ENCODE measurements around the gene IDS.
"Not testable (repeated sequence)": the region's sequence is repeated elsewhere in the genome, so short reads cannot be mapped to it uniquely, and the experiment has no call there.

The IDS gene

DNA sequence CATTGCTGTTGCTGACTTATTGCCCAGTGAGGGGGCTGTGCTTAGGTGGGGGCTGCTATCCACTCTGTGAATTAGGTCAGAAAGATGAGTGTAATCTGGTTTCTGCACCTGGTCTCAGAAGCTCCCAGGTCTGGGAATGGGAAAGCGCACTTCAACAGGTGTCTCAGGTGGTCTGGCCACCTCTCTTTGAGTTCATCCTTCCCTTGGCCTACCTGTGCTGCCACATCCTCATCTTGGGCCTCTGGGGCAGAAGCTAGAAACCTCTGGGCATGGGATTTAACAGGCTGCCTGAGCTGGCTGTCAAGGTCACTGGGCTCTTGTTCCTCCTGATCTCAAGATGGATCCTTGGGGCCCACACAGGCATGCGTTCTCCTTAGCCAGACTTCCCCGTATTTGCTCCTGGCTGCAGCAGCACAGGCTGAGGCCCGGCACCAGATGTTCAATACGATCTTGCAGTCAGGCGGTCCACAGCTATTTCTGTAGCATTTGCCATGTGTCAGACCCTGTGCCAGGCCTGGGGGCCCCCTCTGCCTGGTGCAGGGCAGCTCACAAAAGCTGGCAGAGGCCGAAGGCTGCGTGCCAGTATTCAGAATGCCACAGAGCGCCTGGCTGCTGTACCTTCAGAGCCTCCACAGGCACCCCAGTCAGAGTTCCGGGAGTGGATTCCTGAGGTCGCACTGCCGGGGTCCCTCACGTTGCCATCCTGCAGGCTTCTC, 21.4 kb upstream of the IDS start:
- DNase-seq (ENCODE audit: low spot score): not testable (repeated sequence)

DNA sequence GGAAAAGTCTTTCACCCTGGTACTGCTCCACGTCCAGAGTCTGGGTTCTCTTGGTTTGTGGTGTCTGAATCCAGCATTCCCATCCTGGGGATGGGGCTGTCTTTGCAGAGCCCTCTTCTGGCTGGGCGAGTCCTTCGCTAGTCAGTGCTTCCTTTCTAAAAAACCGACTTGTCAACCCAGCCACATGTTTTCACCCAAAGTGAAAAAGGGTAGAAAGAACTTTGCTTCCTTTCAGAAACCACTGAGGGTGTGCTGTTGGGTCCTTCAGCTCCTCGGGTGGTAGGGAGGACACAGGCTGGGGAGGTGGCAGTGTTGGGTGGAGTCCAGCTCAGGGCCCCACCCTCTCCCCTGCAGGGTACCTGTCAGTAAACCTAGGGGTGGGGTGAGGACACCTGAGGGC, 20.8 kb upstream of the IDS start:
- peak; percentile 70 for DNase-seq (ENCODE audit: low spot score)

DNA sequence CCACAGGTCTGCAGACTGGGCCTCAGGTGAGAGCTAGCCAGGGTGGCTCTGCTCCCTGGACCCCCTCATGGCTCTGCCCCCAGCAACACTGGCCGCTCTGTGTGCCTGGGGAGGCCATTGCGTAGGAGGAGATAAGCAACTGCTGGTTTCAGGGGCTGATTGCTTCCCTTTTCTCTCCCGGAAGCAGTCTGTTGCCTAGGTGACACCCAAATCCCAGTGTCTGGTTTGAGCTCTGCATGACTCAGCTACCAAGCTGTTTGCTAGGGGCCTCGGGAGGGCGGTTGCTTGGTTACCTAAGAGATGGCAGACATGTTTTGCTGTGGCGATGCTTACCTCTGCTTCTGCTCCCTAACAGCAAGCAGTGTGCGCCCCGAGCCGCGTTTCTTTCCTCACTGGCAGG, 20.3 kb upstream of the IDS start:
- peak; percentile 85 for DNase-seq (ENCODE audit: low spot score)

DNA sequence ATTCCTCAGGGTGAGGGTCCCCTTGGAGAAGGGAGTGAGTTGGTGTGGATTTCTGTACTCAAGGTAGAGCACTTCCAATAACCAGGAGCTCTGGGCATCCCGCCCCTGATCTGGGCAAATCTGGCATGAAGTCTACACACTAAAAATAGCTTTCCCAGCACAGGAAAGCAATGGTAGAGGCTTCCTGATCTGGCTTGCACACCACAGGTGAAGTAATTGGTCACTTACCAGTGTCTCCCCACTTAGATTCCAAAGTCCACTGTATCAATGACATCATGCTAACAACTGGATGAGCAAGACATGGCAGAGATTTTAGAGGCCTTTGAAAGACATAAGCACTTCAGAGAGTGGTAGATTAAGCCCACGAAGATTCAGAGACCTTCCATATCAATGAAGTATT, 17.8 kb upstream of the IDS start:
- no peak for DNase-seq (ENCODE audit: low spot score)

DNA sequence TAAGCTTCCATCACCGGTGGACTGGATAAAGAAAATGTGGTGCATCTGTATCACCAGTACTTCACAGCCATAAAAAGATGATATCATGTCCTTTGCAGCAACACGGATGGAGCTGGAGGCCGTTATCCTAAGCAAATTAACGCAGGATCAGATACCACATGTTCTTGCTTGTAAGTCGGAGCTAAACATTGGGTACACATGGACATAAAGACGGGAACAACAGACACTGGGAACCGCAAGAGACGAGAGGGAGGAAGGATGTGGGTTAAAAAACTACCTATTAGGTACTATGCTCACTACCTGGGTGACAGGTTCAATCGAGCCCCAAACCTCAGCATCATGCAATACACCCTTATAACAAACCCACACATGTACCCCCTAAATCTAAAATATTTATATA, 16.3 kb upstream of the IDS start:
- DNase-seq (ENCODE audit: low spot score): peak; percentile 46

DNA sequence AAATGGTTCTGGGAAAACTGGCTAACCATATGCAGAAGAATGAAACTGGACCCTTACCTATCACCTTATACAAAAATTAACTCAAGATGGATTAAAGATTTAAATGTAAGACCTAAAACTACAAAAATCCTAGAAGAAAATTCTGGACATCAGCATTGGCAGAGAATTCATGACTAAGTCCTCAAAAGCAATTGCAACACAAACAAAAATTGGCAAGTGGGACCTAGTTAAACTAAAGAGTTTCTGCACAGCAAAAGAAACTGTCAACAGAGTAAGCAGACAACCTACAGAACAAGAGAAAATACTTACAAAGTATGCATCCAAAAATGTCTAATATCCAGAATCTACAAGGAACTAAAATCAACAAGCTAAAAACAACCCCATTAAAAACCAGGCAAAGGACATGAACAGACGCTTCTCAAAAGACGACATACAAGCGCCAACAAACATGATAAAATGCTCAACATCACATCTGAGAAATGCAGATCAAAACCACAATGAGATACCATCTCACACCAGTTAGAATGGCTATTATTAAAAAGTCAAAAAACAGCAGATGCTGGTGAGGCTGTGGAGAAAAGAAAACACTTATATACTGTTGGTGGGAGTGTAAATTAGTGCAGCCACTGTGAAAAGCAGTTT, 15.7 kb upstream of the IDS start:
- DNase-seq (ENCODE audit: low spot score): peak; percentile 28

DNA sequence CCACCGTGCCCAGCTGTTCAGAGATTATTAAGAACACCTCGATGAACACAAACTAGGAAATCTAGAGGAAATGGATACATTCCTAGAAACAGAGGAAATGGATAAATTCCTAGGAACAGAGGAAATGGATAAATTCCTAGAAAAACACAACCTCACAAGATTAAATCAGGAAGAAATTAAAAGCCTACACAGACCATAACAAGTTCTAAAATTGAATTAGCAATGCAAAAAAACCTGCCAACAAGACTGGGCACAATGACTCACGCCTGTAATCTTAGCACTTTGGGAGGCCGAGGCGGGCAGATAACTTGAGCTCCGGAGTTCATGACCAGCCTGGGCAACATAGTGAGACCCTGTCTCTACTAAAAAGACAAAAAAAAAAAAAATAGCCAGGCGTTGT, 13.1 kb upstream of the IDS start:
- DNase-seq (ENCODE audit: low spot score): no peak

DNA sequence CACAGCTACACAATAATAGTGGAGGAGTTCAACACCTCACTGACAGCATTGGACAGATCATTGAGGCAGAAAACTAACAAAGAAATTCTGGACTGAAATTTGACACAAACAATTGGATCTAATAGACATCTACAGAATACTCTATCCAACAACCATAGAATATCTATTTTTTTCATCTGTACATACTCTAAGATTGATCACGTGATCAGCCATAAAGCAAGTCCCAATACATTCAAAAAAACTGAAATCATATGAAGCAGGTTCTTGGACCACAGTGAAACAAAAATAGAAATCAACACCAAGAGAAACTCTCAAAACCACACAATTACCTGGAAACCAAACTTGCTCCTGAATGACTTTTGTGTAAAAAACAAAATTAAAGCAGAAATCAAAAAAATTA, 12.2 kb upstream of the IDS start:
- DNase-seq (ENCODE audit: low spot score): no peak

DNA sequence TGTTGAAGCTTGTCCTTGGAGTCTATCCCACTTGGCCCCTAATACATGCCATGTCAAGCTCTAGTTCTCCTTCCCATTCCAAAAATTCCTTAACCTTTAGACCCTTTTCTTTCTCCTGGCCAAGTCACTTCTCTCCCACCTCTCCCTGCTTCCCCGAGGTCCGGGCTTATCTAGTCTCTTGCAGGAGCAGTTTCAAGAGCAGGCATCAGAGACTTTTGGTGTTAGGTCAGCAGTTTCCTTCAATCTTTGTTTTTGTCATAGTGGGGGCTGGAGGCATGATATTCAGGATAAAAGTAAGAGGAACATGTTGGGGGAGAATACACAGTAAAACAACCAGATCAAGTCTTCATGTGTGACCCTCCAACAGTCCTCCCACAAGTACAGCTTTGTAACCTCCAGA, 11.5 kb upstream of the IDS start:
- no peak for DNase-seq (ENCODE audit: low spot score)

DNA sequence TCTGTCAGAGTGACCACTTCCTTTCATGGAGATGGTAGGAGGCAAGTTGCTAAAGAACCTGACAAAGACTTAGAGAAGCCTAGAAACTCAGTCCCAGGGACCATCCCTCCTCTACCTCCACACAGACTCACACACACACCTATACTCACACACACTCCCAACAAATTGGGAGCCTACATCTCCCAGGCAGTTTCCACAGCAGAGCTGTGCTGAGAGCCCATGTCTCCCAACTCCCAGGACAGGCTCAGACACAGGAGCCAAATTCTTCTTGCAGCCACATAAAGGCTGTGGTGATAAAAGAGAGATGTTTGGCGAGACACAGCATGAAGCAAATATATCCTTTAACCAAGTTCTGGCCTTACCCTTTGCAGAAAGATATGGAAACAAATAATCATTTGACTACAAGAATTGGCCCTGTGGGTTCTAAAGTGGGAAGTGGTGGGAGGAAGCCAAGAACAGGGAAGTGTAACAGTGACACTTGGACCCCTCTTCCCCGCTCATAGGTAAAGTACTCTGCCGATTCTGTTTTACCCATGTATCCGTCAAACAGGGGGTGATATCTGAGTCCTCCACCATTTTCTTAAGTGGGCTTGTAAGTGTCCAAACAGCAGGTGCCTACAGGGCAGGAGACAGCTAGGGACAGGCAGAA, 11.0 kb upstream of the IDS start:
- DNase-seq (ENCODE audit: low spot score): no peak

DNA sequence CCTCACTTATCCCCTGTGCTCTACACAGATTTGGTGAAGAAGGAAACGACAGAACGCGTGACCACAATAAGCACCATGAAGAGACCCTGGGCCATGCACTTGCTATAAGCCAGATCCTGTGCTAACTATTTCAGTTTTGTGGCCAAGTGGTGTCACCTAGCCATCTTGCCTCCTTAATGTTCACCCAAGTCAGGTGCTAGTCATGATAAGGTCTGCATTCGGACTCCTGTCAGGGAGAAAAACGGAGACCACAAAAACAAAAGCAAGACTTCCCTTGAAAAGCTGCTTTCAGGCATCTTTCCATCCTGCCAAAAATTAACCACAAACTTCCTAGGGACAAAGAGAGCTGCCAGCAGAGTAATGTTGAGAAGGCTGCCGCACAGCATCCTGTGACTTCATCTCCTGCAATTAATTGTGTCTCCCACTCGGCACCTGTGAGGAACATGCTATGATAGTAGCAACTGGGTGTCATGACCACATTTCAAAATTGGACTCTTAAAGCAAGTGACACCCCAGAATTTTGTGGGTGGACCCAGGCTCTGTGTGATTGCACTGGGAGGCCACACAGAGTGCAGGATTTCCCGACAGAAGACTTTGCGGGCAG, 8.8 kb upstream of the IDS start:
- peak; percentile 21 for DNase-seq (ENCODE audit: low spot score)

DNA sequence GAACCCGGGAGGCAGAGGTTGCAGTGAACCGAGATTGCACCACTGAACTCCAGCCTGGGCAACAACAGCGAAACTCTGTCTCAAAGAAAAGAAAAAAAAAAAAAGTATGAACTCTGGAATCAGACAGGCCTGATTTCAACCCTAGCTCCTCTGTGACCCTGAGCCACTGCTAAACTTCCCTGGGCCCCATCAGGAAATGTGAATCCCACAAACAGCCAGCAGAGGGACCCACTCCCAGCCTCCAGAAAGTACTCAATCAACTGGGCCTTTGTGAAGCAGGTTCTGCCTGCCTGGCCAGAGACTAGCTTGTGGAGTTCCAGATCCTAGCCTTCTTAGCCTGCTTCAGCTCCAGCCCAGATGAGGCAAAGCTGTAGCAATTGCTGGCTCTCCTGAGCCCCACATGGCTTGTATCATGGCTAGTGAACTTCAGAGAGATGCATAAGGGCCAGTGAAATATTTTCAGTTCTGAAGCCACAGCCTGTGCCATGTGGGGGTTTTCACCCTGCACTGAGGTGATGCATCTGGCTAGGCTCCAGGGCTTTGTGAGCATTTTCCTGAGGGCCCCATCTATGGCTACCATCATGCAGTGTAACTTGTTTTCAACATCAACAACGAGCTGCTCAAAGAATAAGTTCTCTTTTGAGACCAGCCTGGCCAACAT, 7.2 kb upstream of the IDS start:
- DNase-seq (ENCODE audit: low spot score): peak; percentile 72

DNA sequence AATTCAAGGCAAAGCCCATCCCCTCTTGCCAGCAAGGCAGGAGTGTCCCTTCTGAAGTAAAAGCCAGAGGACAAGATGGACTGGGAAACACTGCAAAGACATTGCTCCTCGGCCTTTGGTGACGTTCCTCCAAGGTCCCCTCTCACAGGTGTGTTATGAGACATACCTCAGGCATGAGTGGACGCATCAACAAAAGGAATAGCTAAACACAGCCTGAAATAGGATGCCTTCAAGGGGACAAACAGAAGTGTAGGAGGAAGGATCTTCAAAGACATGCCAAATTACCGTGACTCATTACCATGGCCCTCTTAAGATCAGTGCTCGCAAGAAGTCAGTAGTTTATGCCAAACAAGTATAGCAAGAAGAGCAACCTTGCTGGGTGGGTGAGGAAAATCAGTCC, 6.0 kb upstream of the IDS start:
- DNase-seq (ENCODE audit: low spot score): no peak

DNA sequence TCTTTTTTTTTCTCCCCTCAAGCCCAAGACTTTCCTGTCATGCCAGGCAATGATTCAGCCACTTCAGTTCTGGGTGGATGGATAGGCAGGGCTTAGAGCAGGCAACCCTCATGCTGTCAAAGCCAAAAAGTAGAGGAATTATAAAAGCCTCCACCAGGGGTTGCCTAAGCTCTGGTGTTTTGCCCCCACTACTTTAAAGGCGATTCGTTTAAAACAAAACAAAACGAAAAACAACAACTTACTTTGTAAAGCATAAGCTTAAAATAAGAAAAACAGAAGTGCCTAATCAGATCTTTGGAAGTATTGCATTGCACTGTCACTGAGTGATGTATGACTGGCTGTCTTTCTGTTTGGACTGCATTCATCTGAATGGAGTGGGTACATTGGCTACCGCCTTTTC, 5.3 kb upstream of the IDS start:
- peak; percentile 21 for DNase-seq (ENCODE audit: low spot score)

DNA sequence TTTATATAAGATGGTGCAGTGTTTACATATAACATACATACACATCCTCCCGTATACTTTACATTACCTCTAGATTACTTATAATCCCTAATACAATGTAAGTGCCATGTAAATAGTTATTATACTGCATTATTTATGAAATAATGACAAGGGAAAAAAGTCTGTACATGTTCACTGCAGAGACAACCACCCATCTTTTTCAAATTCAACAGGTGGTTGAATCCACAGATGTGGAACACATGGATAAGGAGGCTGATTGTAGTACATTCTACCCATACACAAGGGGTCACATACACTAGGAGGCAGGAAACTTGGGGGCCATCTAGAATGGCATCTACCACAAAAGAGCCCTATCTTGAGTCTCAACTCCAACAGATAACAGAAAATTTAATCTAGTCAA, 3.4 kb upstream of the IDS start:
- DNase-seq (ENCODE audit: low spot score): no peak

DNA sequence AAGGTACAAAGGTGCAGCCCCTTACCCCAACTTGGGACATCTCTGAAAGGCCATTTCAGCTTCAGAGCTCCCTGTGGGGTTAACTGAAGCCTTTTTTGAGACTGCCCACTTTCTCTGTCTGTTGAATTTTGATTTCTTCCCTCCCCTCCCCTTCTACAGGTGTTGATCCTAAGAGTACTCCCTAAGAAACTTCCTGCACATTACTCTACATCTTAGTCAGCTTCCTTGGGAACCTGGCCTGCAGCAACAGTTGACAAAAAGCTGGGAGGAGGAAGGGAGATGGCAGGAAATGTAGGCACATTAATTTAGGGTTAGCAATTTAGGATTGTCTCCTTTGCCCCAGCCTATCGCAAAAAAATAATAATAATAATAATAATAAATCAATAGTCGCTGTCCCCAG, 1.2 kb upstream of the IDS start:
- DNase-seq (ENCODE audit: low spot score): no peak

DNA sequence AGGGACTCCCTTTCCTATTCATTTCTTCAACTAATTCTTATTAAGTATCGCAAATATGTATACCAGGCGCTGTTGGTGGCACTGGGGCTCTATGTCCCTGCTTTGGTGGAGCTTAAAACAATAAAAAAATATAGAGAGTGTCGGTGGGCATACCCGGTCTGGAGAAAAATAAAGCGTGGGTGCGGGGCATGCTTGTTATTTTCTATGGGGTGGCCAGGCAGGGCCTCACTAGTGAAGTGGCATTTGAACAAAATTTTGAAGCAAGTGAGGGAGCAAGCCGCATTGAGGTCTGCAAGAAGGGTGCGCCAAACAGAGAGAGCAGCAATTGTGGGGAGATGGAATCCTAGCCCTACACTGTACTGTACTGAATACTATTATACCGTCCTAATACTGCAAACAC, 565 bp upstream of the IDS start:
- DNase-seq (ENCODE audit: low spot score): no peak

DNA sequence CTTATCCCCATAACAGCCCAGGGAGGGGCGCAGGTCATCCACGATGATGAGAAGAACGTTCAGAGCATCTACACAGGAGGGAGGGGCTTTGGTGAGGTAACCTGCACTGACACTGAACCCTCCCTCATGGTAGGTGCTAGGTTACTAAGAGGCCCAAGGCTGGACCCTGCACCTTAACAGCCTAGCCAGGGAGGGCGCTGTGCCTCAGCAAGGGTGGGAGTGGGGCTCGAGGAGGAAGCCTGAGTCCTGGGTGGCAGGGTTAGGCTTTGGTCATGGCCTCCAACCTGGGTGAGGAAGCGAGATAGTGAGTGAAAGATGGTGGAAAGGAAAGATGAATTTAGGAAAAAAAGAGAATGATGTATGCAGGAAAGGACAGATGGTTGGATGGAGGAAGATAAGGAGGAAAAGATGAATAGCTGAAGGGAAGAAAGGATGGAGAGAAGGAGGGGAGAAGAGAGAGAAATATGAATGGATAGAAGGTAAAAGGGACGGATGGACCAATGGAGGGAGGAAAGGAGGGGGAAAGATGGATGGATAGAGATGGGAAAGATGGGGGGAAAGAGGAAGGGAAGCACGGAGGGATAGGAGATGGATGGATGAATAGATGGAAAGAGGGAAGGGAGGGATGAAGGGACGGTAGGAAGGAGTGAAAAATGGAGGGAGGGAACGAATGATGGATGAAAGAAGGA, 736 bp downstream of the IDS start:
- DNase-seq (ENCODE audit: low spot score): peak; percentile 85

DNA sequence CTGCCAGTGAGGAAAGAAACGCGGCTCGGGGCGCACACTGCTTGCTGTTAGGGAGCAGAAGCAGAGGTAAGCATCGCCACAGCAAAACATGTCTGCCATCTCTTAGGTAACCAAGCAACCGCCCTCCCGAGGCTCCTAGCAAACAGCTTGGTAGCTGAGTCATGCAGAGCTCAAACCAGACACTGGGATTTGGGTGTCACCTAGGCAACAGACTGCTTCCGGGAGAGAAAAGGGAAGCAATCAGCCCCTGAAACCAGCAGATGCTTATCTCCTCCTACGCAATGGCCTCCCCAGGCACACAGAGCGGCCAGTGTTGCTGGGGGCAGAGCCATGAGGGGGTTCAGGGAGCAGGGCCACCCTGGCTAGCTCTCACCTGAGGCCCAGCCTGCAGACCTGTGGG, 1.7 kb downstream of the IDS start:
- peak; percentile 82 for DNase-seq (ENCODE audit: low spot score)

DNA sequence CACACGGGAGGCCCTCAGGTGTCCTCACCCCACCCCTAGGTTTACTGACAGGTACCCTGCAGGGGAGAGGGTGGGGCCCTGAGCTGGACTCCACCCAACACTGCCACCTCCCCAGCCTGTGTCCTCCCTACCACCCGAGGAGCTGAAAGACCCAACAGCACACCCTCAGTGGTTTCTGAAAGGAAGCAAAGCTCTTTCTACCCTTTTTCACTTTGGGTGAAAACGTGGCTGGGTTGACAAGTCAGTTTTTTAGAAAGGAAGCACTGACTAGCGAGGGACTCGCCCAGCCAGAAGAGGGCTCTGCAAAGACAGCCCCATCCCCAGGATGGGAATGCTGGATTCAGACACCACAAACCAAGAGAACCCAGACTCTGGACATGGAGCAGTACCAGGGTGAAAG, 2.2 kb downstream of the IDS start:
- peak; percentile 46 for DNase-seq (ENCODE audit: low spot score)

DNA sequence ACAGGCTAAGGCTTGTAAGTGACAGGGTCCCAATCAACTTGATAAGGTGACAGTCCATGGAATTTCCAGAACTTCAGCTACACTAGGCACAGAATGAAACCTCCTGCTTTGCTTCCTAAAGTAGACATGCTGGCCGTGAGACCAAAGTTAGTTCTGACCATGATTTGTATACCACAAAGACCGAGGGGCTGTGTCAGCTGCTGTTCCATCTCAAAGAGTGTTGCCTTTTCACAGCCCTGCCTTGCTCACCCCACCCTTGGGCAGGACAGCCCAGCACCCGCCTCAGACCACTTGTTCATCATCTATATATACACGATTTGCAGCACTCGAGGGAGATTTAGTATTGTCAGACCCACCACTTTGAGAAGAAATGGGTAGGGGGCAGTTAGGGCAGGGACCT, 5.3 kb downstream of the IDS start:
- DNase-seq (ENCODE audit: low spot score): no peak

DNA sequence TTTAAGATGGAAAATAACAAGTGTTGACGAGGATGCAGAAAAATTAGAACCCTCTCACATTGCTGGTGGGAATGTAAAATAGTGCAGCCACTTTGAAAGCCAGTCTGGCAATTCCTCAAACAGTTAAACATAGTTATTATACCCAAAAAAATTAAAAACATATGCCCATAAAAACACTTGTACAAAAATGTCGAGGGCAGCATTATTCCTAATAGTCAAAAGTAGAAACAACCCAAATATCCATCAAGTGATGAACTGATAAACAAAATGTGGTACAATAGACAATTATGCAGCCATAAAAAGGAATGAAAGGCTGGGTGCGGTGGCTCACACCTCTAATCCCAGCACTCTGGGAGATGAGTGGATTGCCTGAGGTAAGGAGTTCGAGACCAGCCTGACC, 6.3 kb downstream of the IDS start:
- DNase-seq (ENCODE audit: low spot score): no peak

Measured in CD4-positive, alpha-beta T cell treated with Interleukin-2 at 100 ng/mL for 4 hours (primary cell).